K562 (cell line): ENCODE measurements around the gene TMBIM4. TPM values are rescaled to one million over a fixed set of nuclear protein-coding genes. Genes with fewer than 3 reads are reported as not detected.
A peak's percentile ranks its signal among the peaks of the same experiment; 100 is the strongest.

ENCODE experiments used
- ARNT ChIP-seq, 2 experiments: fragments of 450-650 bp; IDR thresholded peaks; 2 replicates each; pipeline ENCODE4 v1.6.1; 2016; ENCODE audit warnings: mild to moderate bottlenecking in 1 of 2
- BRD9 ChIP-seq: fragments of 450-650 bp; IDR thresholded peaks from 2 replicates; pipeline ENCODE4 v1.6.1; 2018; ENCODE audit warnings: low read depth; ENCODE audit not compliant: partially characterized antibody
- COPS2 ChIP-seq: fragments of 450-650 bp; conservative IDR thresholded peaks from 2 replicates; pipeline ENCODE4 v1.6.1; 2016; ENCODE audit warnings: mild to moderate bottlenecking, moderate library complexity
- E2F1 ChIP-seq: sonication (generic); formaldehyde crosslinking; IDR thresholded peaks from 2 replicates; pipeline ENCODE4 v1.8.1; 2023; ENCODE audit warnings: mild to moderate bottlenecking, missing genetic modification reagents, moderate library complexity
- E2F6 ChIP-seq, 2 experiments: IDR thresholded peaks; 2 replicates each; pipeline ENCODE4 v1.6.1; 2011; ENCODE audit warnings: borderline replicate concordance in 1 of 2, control low read depth in 1 of 2, low read depth in 1 of 2, low read length in 1 of 2, mild to moderate bottlenecking in 1 of 2, mixed read lengths in 1 of 2, moderate library complexity in 1 of 2; ENCODE audit not compliant: insufficient read depth in 1 of 2, insufficient read length in 1 of 2, poor library complexity in 1 of 2, severe bottlenecking in 1 of 2; ENCODE audit errors: extremely low read depth in 1 of 2
- MIER1 ChIP-seq: fragments of 450-650 bp; IDR thresholded peaks from 2 replicates; pipeline ENCODE4 v1.6.1; 2016; ENCODE audit warnings: antibody characterized with exemption, mild to moderate bottlenecking, low read depth
- MLLT1 ChIP-seq, 2 experiments: fragments of 450-650 bp; IDR thresholded peaks; 2 replicates each; pipeline ENCODE4 v1.6.1; 2016
- POLR2AphosphoS5 ChIP-seq: IDR thresholded peaks from 2 replicates; pipeline ENCODE4 v1.6.1; 2011; ENCODE audit warnings: mild to moderate bottlenecking, low read depth, low read length, moderate library complexity; ENCODE audit not compliant: control insufficient read depth, insufficient read depth
- POLR3G ChIP-seq: IDR thresholded peaks from 2 replicates; pipeline ENCODE4 v1.6.1; 2011; ENCODE audit not compliant: insufficient read length, insufficient replicate concordance; ENCODE audit errors: extremely low read depth
- PTRF ChIP-seq: fragments of 450-650 bp; IDR thresholded peaks from 2 replicates; pipeline ENCODE4 v1.6.1; 2016; ENCODE audit warnings: mild to moderate bottlenecking, missing genetic modification characterization, missing compliant biosample characterization
- RCOR1 ChIP-seq, 2 experiments: IDR thresholded peaks; 2 replicates each; pipeline ENCODE4 v1.6.1; 2012; ENCODE audit warnings: low read depth in 2 of 2, low read length in 2 of 2, borderline replicate concordance in 1 of 2, improper control_type of control experiment in 1 of 2
- SAP30 ChIP-seq: fragments of 200-600 bp; sonication (generic); IDR thresholded peaks from 2 replicates; pipeline ENCODE4 v1.6.1; 2012; ENCODE audit warnings: borderline replicate concordance, low read depth, mild to moderate bottlenecking, moderate library complexity, low read length, control low read depth, inconsistent platforms; ENCODE audit not compliant: insufficient read depth, poor library complexity, severe bottlenecking
- ZFP30 ChIP-seq: fragments of 250-450 bp; sonication (Bioruptor Pico); IDR thresholded peaks from 2 replicates; pipeline ENCODE4 v1.8.0; 2022; ENCODE audit warnings: moderate library complexity, mild to moderate bottlenecking, inconsistent platforms, borderline replicate concordance
- ZHX1 ChIP-seq: fragments of 150-350 bp; conservative IDR thresholded peaks from 2 replicates; pipeline ENCODE4 v1.6.1; 2014; ENCODE audit warnings: low read length
- ZNF280A ChIP-seq: fragments of 450-650 bp; IDR thresholded peaks from 2 replicates; pipeline ENCODE4 v1.6.1; 2018; ENCODE audit warnings: mild to moderate bottlenecking, low read depth; ENCODE audit not compliant: partially characterized antibody
- ZNF76 ChIP-seq: fragments of 250-450 bp; sonication (Bioruptor Pico); IDR thresholded peaks from 2 replicates; pipeline ENCODE4 v1.4.0; 2020; ENCODE audit warnings: mild to moderate bottlenecking, moderate library complexity, borderline replicate concordance
- polyA plus RNA-seq, 8 experiments: library from polyadenylated mRNA; depleted of rRNA in 4 of 8; stranded (reverse) in 5 of 8; unstranded in 3 of 8; fragments of >200 nt; fragmentation: Nextera tagmentation in 2 of 8; fragmentation: Illumina TruSeq in 1 of 8; extraction: Ambion mirVana in 2 of 8; extraction: Trizol in 1 of 8; gene quantifications; 2 replicates each; pipeline versions ENCODE4 v1.2.1 to v1.2.3, GENCODE V29; 2011 to 2014; ENCODE audit warnings: inconsistent platforms in 1 of 8, missing spikeins in 1 of 8
- total RNA-seq, 7 experiments: library from RNA; depleted of rRNA in 6 of 7; stranded (reverse); fragments of >200 nt in 6 of 7; fragmentation: Illumina TruSeq in 2 of 7; extraction: Trizol in 2 of 7; gene quantifications; 2 replicates each; pipeline versions ENCODE4 v1.2.1 to v1.2.3, GENCODE V29; 2011 to 2021; ENCODE audit warnings: low replicate concordance in 1 of 7

TMBIM4 gene
- total and polyA plus RNA-seq, 9 of the 15 experiments (the other 6 are each of a cell fraction or from before 2014, with no cell fraction given) = 18.6 to 272 (median 50.0) TPM

- peak in 1 of 2 experiments; percentile 58; a peak in 3 of 4 replicates for TF ChIP-seq RCOR1 (IDR thresholded peaks at IDR 0.05; ENCODE audit: borderline replicate concordance in 1 of 2, low read depth in 2 of 2, low read length in 2 of 2)
- TF ChIP-seq ZNF76 = no peak
- no peak for TF ChIP-seq ZNF280A
- peak in 1 of 2 experiments; percentile 100; a peak in 2 of 4 replicates for TF ChIP-seq MLLT1 (IDR thresholded peaks at IDR 0.05)
- 0 out of 2 replicates have a peak, but pooled peaks have one; percentile 74 for TF ChIP-seq ZHX1
- TF ChIP-seq E2F6 (IDR thresholded peaks at IDR 0.05; ENCODE audit: borderline replicate concordance in 1 of 2, extremely low read depth in 1 of 2, insufficient read depth in 1 of 2, insufficient read length in 1 of 2, low read depth in 1 of 2, low read length in 1 of 2, poor library complexity in 1 of 2, severe bottlenecking in 1 of 2) = peak; percentile 45 to 57
- TF ChIP-seq ZFP30 (CRISPR knock-in tag) = no peak
- no peak for TF ChIP-seq PTRF (tag)
- no peak; a peak in 1 of 4 replicates for TF ChIP-seq ARNT (IDR thresholded peaks at IDR 0.05)
- no peak for TF ChIP-seq COPS2
- no peak for TF ChIP-seq E2F1
- TF ChIP-seq POLR3G = no peak
- peak; percentile 79 for TF ChIP-seq POLR2AphosphoS5
- no peak for TF ChIP-seq MIER1
- TF ChIP-seq SAP30 = peak; percentile 80
- TF ChIP-seq BRD9 = peak; percentile 73
Observed at GRCh38 chr12:66169221-66170170, at the start of gene TMBIM4 (continued).
